Astrocyte of the cerebellum (primary cell): ENCODE data around the gene SSR1.
"Not testable (repeated sequence)": the region's sequence is repeated elsewhere in the genome, so short reads cannot be mapped to it uniquely, and the experiment has no call there.

Experiments used
- DNase-seq: peaks from one replicate; pipeline ENCODE4 v3.0.0-alpha.2; 2011; ENCODE audit warnings: low read depth
- H3K4me3 ChIP-seq: 2 replicates; pipeline ENCODE4 v1.5.1; 2011; ENCODE audit warnings: mild to moderate bottlenecking, low read depth, low read length, moderate library complexity
- CTCF ChIP-seq: IDR thresholded peaks from 2 replicates; pipeline ENCODE4 v1.5.1; 2012; ENCODE audit warnings: low read length, low read depth, moderate library complexity, mild to moderate bottlenecking; ENCODE audit errors: missing control alignments
- in situ Hi-C: cut with HindIII; loops from 2 replicates; pipeline ENCODE4 v1.10.0; 2017; ENCODE audit warnings: low sequenced_read_pairs

Gene SSR1

GRCh38 chr6:7328243-7328642, 15.2 kb upstream of the SSR1 start:
- in situ Hi-C loops, result no loop called here
- no peak for DNase-seq

GRCh38 chr6:7325750-7326149, 12.8 kb upstream of the SSR1 start:
- no peak overlapping the region for H3K4me3 ChIP-seq
- TF ChIP-seq CTCF, result no peak
- no peak for DNase-seq
- in situ Hi-C loops, result no loop called here

More at GRCh38 chr6:7328243-7328642, 15.2 kb upstream of the SSR1 start:
- TF ChIP-seq CTCF, result no peak
- no peak overlapping the region for H3K4me3 ChIP-seq

GRCh38 chr6:7324520-7324919, 11.5 kb upstream of the SSR1 start:
- no peak overlapping the region for H3K4me3 ChIP-seq
- no peak for DNase-seq
- in situ Hi-C loops, result no loop called here
- no peak for TF ChIP-seq CTCF

- H3K4me3 ChIP-seq, result no peak overlapping the region
- TF ChIP-seq CTCF, result no peak
- in situ Hi-C loops, result no loop called here
- DNase-seq, result no peak
Observed at GRCh38 chr6:7323074-7323473, 10.1 kb upstream of the SSR1 start.

GRCh38 chr6:7321866-7322265, 8.9 kb upstream of the SSR1 start:
- DNase-seq, H3K4me3 ChIP-seq, in situ Hi-C loops: not testable (repeated sequence)

- in situ Hi-C loops, DNase-seq: not testable (repeated sequence)
Observed at GRCh38 chr6:7319406-7319805, 6.4 kb upstream of the SSR1 start.

GRCh38 chr6:7317538-7317937, 4.5 kb upstream of the SSR1 start:
- no peak for TF ChIP-seq CTCF
- DNase-seq, result no peak
- H3K4me3 ChIP-seq, result no peak overlapping the region
- in situ Hi-C loops, result no loop called here

More at GRCh38 chr6:7319406-7319805, 6.4 kb upstream of the SSR1 start:
- not testable (repeated sequence) for H3K4me3 ChIP-seq

- in situ Hi-C loops, result no loop called here
- TF ChIP-seq CTCF, result no peak
- no peak for DNase-seq
- H3K4me3 ChIP-seq, result no peak overlapping the region
Observed at GRCh38 chr6:7316658-7317533, 3.9 kb upstream of the SSR1 start.
